ENCODE measurements around the gene RAB25. TPM values are rescaled to one million over a fixed set of nuclear protein-coding genes. Genes with fewer than 3 reads are reported as not detected.
A peak's percentile ranks its signal among the peaks of the same experiment; 100 is the strongest.

The RAB25 gene
- total RNA-seq, 2 experiments from 2014 or later = not detected

DNA sequence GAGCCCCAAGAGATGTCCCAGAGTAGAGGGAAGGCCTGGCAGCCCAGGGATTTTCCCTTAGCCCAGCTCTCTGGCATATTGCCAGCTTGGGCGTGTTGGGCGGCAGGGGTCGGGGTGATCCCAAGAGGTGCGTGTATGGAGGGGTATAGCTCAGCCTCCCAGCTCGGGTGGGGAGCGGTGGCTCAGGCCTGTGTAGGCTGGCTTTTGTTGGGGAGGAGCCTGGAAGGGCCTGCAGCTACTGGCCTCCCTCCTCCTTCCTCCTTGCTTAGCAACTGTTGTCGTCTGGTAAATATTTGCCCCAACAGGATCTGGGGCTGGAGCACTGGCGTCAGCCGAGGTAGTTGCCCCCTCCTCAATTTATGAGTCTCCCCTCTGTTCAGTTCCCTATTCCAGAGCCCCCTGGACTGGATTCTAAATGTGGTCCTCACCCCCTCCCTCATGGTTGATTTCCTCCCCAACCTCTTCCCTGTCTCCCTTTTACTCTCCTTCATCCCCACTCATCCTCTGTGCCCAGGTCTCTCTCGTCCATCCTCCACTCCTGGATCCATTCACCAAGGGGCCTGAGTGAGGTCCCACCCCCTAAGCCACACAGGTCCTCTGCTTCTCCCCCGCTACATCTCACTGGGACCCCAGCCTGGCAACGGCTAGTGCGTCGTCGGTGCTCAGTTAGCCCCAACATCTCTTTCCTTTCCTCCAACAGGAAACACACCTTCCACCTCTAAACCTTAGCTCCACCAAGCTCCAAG lies 43.3 kb downstream of the RAB25 start:
- H2AFZ ChIP-seq (ENCODE audit: low read length) = no peak overlapping the region

DNA sequence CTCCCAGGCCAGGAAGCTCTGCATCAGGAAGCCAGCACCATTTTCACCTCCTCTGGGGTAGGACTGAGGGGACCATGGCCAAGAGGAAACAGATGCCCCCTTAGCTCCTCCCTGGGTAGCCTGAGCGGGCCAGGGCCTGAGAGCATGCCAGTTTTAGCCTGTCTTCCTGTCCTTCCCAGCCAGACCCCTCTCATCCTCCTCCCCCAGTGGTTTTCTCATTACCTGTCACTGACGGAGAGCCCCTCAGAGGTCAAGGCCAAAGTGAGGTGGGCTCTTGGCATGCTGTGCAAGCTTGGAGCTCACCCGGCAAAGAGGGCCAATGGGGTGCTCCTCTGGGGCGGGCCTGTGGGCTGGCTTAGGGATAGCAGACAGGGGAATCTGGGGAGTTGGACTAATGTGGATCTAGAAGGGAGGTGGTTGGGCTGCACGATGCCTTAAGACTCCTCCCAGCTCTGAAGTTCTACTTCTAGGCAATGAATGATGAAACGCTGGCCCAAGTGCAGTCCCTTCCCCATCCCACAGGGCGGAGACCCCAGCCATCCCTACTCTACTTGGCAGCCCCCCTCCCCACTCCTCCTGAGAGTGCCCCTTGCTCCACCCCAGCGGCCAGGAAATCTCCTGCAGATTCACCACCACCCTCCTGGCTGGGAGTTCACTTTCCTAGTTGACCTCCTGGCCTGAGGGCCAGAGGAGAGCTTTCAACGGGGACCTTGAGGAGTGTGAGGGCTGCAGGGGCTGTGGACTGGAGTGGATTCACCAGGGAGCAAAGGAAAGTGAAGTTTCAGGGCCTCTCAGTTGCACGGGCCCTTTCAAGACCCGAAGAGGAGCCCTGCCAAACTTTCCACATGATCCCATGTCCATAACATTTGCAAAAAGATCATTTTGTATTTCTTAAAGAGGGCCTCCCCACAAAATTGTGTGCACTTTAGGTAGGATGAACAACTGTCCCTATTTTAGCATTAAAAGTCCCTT lies 44.2 kb downstream of the RAB25 start:
- no peak for DNase-seq (ENCODE audit: low spot score)
- BruUV-seq (replicated peaks) = no TSS peak
- no peak overlapping the region for H3K27ac ChIP-seq (ENCODE audit: low read depth, low read length, poor library complexity, severe bottlenecking)
- TF ChIP-seq, protein P1, sequence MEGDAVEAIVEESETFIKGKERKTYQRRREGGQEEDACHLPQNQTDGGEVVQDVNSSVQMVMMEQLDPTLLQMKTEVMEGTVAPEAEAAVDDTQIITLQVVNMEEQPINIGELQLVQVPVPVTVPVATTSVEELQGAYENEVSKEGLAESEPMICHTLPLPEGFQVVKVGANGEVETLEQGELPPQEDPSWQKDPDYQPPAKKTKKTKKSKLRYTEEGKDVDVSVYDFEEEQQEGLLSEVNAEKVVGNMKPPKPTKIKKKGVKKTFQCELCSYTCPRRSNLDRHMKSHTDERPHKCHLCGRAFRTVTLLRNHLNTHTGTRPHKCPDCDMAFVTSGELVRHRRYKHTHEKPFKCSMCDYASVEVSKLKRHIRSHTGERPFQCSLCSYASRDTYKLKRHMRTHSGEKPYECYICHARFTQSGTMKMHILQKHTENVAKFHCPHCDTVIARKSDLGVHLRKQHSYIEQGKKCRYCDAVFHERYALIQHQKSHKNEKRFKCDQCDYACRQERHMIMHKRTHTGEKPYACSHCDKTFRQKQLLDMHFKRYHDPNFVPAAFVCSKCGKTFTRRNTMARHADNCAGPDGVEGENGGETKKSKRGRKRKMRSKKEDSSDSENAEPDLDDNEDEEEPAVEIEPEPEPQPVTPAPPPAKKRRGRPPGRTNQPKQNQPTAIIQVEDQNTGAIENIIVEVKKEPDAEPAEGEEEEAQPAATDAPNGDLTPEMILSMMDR (conservative IDR thresholded peaks at IDR 0.05; ENCODE audit: low read length) = no peak
- no peak for TF ChIP-seq EZH2phosphoT487 (IDR thresholded peaks at IDR 0.05; ENCODE audit: borderline replicate concordance, low read depth, low read length)
- intact Hi-C loops (cut with micrococcal nuclease; ENCODE audit: unreplicated experiment) = no loop called here
- H3K79me2 ChIP-seq (ENCODE audit: insufficient read depth, low read depth, low read length) = no peaks in the 10 kb centered on the region
- POLR2A ChIA-PET = no interaction called here
- no peaks in the 10 kb centered on the region for H3K9me2 ChIP-seq (ENCODE audit: insufficient read depth, low read length)
- H3K36me3 ChIP-seq (ENCODE audit: insufficient read depth, low read length) = no peaks in the 10 kb centered on the region
- H3K9me3 ChIP-seq (ENCODE audit: low read length) = no peaks in the 10 kb centered on the region
- H3K4me1 ChIP-seq (ENCODE audit: insufficient read depth, low read length, poor library complexity, severe bottlenecking) = peaks cover 11% of the 10 kb centered on the region
- CTCF ChIA-PET (ENCODE audit: unreplicated experiment) = interaction anchor here (1.7 kb wide), 1 partner anchor 24 kb away, joined by 3 read pairs; no protein-coding TSS in a partner anchor
- no peak overlapping the region for H3K4me3 ChIP-seq (ENCODE audit: low read depth, low read length, poor library complexity, severe bottlenecking)
- H2AFZ ChIP-seq (ENCODE audit: low read length) = no peak overlapping the region
- peak overlapping the region; percentile 17; the same call in 1 of the 2 replicates for H3K4me2 ChIP-seq (ENCODE audit: low read length)
- no peaks in the 10 kb centered on the region for H4K20me1 ChIP-seq (ENCODE audit: insufficient read depth, low read length)

More for the DNA sequence above, 43.3 kb downstream of the RAB25 start:
- no peak overlapping the region for H3K4me2 ChIP-seq (ENCODE audit: low read length)
- no peaks in the 10 kb centered on the region for H3K79me2 ChIP-seq (ENCODE audit: insufficient read depth, low read depth, low read length)
- H4K20me1 ChIP-seq (ENCODE audit: insufficient read depth, low read length) = no peaks in the 10 kb centered on the region
- no TSS peak for BruUV-seq (replicated peaks)
- no peaks in the 10 kb centered on the region for H3K9me3 ChIP-seq (ENCODE audit: low read length)
- no peak for DNase-seq (ENCODE audit: low spot score)
- ChIA-PET CTCF (ENCODE audit: unreplicated experiment) (interaction anchor here (1.7 kb wide), 1 partner anchor 24 kb away, joined by 3 read pairs; no protein-coding TSS in a partner anchor), POLR2A (no interaction called here)
- no peak overlapping the region for H3K27ac ChIP-seq (ENCODE audit: low read depth, low read length, poor library complexity, severe bottlenecking)
- no peak for TF ChIP-seq EZH2phosphoT487 (IDR thresholded peaks at IDR 0.05; ENCODE audit: borderline replicate concordance, low read depth, low read length)
- TF ChIP-seq, protein P1 (conservative IDR thresholded peaks at IDR 0.05; ENCODE audit: low read length) = no peak
- H3K4me1 ChIP-seq (ENCODE audit: insufficient read depth, low read length, poor library complexity, severe bottlenecking) = peaks cover 11% of the 10 kb centered on the region
- H3K4me3 ChIP-seq (ENCODE audit: low read depth, low read length, poor library complexity, severe bottlenecking) = no peak overlapping the region
- H3K9me2 ChIP-seq (ENCODE audit: insufficient read depth, low read length) = no peaks in the 10 kb centered on the region
- H3K36me3 ChIP-seq (ENCODE audit: insufficient read depth, low read length) = no peaks in the 10 kb centered on the region
- intact Hi-C loops (cut with micrococcal nuclease; ENCODE audit: unreplicated experiment) = no loop called here
